Measurements from ENCODE around the gene SESN3.
"Not testable (repeated sequence)": the region's sequence is repeated elsewhere in the genome, so short reads cannot be mapped to it uniquely, and the experiment has no call there.

Gene SESN3

DNA sequence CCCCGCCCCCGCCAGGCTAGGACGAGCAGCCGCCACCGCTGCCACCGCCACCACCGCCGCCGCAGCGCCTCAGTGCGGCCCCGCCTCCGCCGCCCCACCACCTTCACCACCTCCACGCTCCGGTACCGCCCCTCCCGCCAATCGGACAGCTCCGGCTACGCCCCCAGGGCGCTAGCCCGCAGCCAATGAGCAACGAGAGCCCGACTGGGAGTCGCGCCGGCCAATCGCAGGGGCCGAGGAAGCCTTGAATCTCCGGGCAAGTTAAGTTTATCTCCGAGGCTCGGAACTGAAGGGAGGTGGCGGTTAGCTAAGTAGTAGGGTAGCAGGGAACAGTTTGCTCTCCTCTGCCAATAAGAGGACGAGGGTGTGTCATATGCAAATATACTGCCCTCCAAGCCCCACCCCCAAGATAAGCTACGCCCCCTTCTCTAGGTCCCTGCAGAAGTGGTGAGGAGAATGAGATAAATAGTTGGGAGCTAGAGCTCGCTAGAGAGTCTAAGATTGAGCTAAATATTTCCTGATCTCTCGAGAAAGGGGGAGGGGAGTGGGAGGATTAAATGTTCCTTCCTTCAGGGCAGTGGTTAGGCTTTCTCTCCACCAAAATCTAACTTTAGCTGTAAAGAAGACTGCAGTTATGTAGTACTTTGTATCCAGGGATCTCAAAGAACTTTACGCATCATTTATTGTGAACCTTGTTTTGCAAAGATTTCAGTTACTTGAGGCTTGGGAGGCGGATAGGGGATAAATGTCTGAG, at the start of gene SESN3:
TSS of gene SESN3 (minus strand) at position 76 of the 754 bp plus-strand sequence. CDS start 342 bp downstream, outside the sequence.
- peak within 1 kb of the TSS; percentile 87 for H3K4me3 ChIP-seq (ENCODE audit: low read depth, low read length)
- peak; percentile 99 for DNase-seq (ENCODE audit: low read depth)
- peak; percentile 35; the same call in 1 of the 2 replicates for TF ChIP-seq CTCF (IDR thresholded peaks at IDR 0.05; ENCODE audit: control insufficient read depth, extremely low read depth, insufficient read depth)

DNA sequence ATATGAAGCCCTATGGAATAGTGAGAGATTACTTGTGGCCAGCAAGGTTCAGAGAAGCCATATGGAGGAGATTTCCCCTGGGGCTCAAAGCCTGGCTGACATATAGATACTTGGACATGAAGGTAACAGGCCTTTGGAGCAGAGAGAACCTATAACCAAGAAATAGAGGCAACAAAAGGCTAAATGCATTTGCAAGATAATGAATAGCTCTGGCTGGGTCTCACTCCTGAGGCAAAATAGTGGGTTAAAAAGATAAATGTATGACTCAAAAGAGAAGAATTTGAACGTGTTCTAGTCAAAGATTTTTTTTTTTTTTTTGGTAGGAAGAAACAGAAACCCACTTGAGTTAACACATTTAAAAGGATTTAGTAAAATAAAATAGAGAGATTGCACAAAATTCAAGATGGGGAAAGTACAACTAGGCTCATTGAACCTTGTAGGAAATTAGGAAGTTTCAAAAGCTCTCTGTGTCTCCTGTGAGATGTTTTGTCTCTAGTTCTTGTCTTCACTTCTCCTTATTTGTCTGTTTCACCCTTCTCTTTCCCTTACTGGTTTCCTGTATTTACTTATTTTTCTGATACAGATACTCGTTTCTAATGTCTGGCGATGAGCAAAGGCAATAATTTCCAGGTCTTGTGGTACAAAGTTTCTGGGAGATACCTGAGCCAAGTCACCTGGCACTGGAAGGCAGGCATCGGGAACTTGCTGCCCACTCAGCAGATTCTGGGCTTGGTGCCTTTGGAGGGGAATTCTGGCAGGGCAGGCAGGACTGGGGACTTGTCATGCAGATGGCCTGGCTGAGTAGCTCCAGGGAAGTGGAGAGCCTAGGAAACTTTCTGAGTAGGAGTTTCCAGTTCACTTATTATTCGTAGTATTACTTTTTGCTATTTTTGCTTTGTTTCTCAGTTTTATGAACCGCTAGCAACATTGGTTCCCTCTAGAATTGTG, 49.2 kb upstream of the SESN3 start:
- H3K4me3 ChIP-seq (ENCODE audit: low read depth, low read length), result no peak overlapping the region
- no peak for DNase-seq (ENCODE audit: low read depth)
- no peak for TF ChIP-seq CTCF (IDR thresholded peaks at IDR 0.05; ENCODE audit: control insufficient read depth, extremely low read depth, insufficient read depth)

- TF ChIP-seq CTCF (IDR thresholded peaks at IDR 0.05; ENCODE audit: control insufficient read depth, extremely low read depth, insufficient read depth), result no peak
- no peak for DNase-seq (ENCODE audit: low read depth)
- H3K4me3 ChIP-seq (ENCODE audit: low read depth, low read length), result no peak overlapping the region
These were observed 46.9 kb upstream of the SESN3 start for GRCh38 chr11:95277868-95278267.

DNA sequence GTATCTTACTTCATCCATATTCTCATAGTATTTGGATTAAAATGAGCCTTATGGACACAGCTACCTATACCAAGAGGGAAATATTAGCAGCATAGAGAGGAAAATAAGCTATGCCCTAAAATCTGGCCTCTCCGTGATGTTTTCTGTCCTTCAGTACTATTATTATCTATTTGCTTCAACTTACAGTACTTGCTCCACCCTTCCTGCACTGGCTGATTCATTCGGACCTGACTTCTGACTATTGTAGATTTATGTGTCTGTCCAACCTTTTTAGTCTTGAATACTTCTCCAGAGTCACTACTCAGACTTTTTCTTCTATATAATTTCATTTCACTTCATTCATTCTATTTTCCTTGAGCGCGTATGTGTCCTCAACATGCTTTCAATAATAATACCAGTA, 45.1 kb upstream of the SESN3 start:
- no peak overlapping the region for H3K4me3 ChIP-seq (ENCODE audit: low read depth, low read length)
- DNase-seq (ENCODE audit: low read depth), result no peak
- no peak for TF ChIP-seq CTCF (IDR thresholded peaks at IDR 0.05; ENCODE audit: control insufficient read depth, extremely low read depth, insufficient read depth)

GRCh38 chr11:95273618-95274017, 42.6 kb upstream of the SESN3 start:
- not testable (repeated sequence) for H3K4me3 ChIP-seq (ENCODE audit: low read depth, low read length); DNase-seq (ENCODE audit: low read depth)

DNA sequence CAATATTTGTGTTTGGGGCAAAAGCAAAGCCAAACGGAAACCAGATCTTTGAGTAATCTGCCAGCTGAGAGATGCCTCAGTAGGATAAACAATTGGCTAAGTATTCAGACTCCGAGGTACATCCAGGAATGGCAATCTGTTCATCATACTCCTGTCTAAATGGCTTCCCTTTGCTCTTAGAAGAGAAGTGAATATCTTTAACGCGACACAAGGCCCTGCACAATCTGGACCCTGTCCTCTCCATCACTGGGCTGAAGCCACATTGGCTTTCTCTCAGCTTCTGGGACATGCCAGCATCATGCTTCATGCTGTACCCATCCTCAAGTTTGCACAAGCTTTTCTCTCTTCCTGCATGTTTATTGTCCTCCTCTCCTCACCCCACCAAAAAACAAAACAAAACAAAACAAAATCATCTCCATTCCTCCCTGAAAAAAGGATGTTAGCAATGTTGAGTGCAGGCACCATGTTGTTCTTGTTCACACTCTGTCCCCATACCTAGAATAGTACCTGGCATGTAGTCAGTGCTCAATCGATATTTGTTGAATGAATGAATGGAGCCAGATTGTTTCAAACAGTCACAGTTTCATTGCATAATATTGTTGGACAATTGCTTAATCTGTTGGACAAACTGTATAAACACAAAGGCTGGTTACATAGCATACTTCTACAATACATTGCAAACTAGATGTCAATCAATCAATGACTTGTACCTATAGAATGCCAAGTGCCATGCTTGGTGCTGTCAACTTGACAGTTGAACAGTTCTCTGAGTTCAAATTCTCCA, 38.2 kb upstream of the SESN3 start:
- H3K4me3 ChIP-seq (ENCODE audit: low read depth, low read length), result no peak overlapping the region
- no peak for DNase-seq (ENCODE audit: low read depth)
- TF ChIP-seq CTCF (IDR thresholded peaks at IDR 0.05; ENCODE audit: control insufficient read depth, extremely low read depth, insufficient read depth), result no peak

All from LNCaP clone FGC (cell line).